Measurements from ENCODE around the gene POU3F3. TPM values are rescaled to one million over a fixed set of nuclear protein-coding genes. Genes with fewer than 3 reads are reported as not detected.

Gene POU3F3
- polyA plus RNA-seq, 3 donors: not detected

DNA sequence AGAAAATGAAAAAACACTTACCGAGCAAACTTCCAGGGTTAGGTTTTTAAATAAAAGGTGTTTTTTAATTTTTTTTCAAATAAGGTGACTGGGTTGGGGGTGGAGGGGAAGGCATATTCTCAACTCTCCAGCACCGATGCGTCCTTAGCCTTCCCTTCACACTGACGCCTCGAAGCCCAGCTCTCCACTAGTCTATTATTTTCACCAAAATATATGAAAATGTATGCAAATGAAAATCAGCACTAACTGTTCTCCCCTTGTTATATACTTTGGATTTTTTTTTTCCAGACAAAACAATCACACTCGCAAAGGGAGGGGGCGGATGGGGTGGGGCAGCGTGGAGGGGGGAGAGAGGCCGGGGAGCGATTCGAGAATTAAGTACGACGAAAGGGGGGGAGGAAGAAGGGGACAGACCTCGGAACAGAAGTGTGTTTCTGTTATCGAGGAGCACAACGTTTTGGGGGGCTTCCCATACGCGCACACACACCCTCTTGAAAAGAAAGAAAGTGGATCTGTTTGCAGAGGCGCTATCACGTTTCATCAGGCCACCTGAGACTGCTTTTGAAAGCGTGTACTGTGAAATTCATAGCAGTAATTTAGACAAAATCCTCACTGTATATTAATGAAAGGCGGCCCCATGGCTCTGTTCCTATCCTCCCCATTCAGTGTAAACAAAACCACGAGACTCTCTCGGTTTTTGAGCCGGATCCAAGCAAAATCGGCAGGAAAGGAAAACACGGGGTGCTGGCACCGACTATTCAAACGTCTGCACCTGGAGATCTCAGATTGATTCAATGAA, 2.4 kb upstream of the POU3F3 start:
- Mint-ChIP-seq H3K36me3 (peaks cover 18 to 25% of the 10 kb centered on the region in 2 donors), H3K9me3 (peaks cover 0 to 28% (median 20%) of the 10 kb centered on the region in 7 donors), H3K4me3 (peak overlapping the region; percentile 91 to 98), H3K27me3 (ENCODE audit: low read depth in 3 of 3) (peaks cover 83 to 93% (median 89%) of the 10 kb centered on the region in 3 donors), H3K27ac (no peak overlapping the region), H3K4me1 (peaks cover 49% of the 10 kb centered on the region)
- no peak overlapping the region for H3K27ac ChIP-seq (ENCODE audit: low read depth in 1 of 2, low read length in 2 of 2)
- H3K79me2 ChIP-seq (ENCODE audit: insufficient read depth, low read length): no peaks in the 10 kb centered on the region
- no peak for DNase-seq
- 0% methylated on average over 7 of the region's 29 CpGs for WGBS (ENCODE audit: insufficient coverage)
- H3K4me2 ChIP-seq (replicated peaks; ENCODE audit: extremely low read depth, low read length, poor library complexity, severe bottlenecking): no peak overlapping the region
- H3K27me3 ChIP-seq (ENCODE audit: control insufficient read depth in 2 of 2, insufficient read depth in 2 of 2, low read length in 2 of 2): peaks cover 74 to 83% of the 10 kb centered on the region in 2 donors
- H3K36me3 ChIP-seq (replicated peaks in 1 of 2; ENCODE audit: control insufficient read depth in 1 of 2, insufficient read depth in 2 of 2, low read length in 2 of 2): no peaks in the 10 kb centered on the region
- H3K4me1 ChIP-seq (ENCODE audit: control insufficient read depth in 1 of 2, insufficient read depth in 2 of 2, low read length in 2 of 2): peaks cover 28 to 41% of the 10 kb centered on the region in 2 donors
- H3K9me3 ChIP-seq (replicated peaks in 1 of 2; ENCODE audit: control insufficient read depth in 1 of 2, insufficient read depth in 1 of 2, low read length in 2 of 2): peaks cover 0 to 30% of the 10 kb centered on the region in 2 donors
- TF ChIP-seq, protein P1, sequence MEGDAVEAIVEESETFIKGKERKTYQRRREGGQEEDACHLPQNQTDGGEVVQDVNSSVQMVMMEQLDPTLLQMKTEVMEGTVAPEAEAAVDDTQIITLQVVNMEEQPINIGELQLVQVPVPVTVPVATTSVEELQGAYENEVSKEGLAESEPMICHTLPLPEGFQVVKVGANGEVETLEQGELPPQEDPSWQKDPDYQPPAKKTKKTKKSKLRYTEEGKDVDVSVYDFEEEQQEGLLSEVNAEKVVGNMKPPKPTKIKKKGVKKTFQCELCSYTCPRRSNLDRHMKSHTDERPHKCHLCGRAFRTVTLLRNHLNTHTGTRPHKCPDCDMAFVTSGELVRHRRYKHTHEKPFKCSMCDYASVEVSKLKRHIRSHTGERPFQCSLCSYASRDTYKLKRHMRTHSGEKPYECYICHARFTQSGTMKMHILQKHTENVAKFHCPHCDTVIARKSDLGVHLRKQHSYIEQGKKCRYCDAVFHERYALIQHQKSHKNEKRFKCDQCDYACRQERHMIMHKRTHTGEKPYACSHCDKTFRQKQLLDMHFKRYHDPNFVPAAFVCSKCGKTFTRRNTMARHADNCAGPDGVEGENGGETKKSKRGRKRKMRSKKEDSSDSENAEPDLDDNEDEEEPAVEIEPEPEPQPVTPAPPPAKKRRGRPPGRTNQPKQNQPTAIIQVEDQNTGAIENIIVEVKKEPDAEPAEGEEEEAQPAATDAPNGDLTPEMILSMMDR (IDR thresholded peaks at IDR 0.05): no peak
- intact Hi-C loops (cut with micrococcal nuclease): no loop called here
- no peak overlapping the region for H3K9ac ChIP-seq (ENCODE audit: insufficient read depth, low read length, poor library complexity, severe bottlenecking)
- H2AFZ ChIP-seq (ENCODE audit: insufficient read depth, low read depth, low read length, poor library complexity, severe bottlenecking): peak overlapping the region; percentile 67
- H4K20me1 ChIP-seq (ENCODE audit: insufficient read depth, low read length): no peaks in the 10 kb centered on the region
- H3K4me3 ChIP-seq (replicated peaks in 1 of 3; ENCODE audit: low read depth in 2 of 3, low read length in 3 of 3): peak overlapping the region in 1 of 3 experiments; percentile 77

DNA sequence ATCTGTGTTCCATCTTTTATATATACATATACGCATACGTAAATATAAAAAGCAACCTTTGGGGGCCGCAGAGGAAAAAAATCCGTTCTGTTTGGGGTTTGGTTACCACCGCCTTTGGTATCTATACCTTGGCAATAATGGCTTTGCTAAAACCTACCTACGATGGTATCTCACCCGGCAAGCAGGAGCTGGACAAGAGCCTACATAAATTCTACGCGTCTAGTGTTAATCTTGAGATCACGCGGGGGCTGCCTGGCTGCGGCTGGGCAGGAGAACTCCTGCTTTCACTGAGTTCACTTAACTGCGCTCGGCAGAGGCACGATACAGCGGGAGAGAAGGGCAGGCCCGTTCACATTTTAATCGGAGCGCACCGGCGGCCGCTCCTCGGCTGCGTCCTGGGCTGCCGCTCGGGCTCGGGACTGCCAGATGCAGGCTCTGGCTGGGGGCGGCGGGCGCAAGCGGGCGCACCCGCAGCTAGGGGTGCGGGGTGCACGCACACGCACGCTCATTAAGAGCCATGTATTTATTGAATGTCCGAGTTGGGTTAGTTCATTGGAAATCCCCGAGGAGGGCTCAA, 1.7 kb upstream of the POU3F3 start:
- Histone ChIP-seq H2AFZ (ENCODE audit: insufficient read depth, low read depth, low read length, poor library complexity, severe bottlenecking) (peak overlapping the region; percentile 67), H3K36me3 (replicated peaks in 1 of 2; ENCODE audit: control insufficient read depth in 1 of 2, insufficient read depth in 2 of 2, low read length in 2 of 2) (no peaks in the 10 kb centered on the region), H3K4me1 (ENCODE audit: control insufficient read depth in 1 of 2, insufficient read depth in 2 of 2, low read length in 2 of 2) (peaks cover 33 to 46% of the 10 kb centered on the region in 2 donors), H3K4me2 (replicated peaks; ENCODE audit: extremely low read depth, low read length, poor library complexity, severe bottlenecking) (peak overlapping the region; percentile 92), H3K9me3 (replicated peaks in 1 of 2; ENCODE audit: control insufficient read depth in 1 of 2, insufficient read depth in 1 of 2, low read length in 2 of 2) (peaks cover 0 to 25% of the 10 kb centered on the region in 2 donors), H3K27me3 (ENCODE audit: control insufficient read depth in 2 of 2, insufficient read depth in 2 of 2, low read length in 2 of 2) (peaks cover 72 to 83% of the 10 kb centered on the region in 2 donors), H3K4me3 (replicated peaks in 1 of 3; ENCODE audit: low read depth in 2 of 3, low read length in 3 of 3) (peak overlapping the region; percentile 25 to 77 (median 32)), H3K79me2 (ENCODE audit: insufficient read depth, low read length) (no peaks in the 10 kb centered on the region), H3K27ac (ENCODE audit: low read depth in 1 of 2, low read length in 2 of 2) (no peak overlapping the region), H4K20me1 (ENCODE audit: insufficient read depth, low read length) (no peaks in the 10 kb centered on the region), H3K9ac (ENCODE audit: insufficient read depth, low read length, poor library complexity, severe bottlenecking) (no peak overlapping the region)
- peak in 2 of 3 donors; percentile 27 to 40 for DNase-seq
- Mint-ChIP-seq H3K4me3 (peak overlapping the region; percentile 91 to 98), H3K4me1 (peaks cover 55% of the 10 kb centered on the region), H3K9me3 (peaks cover 0 to 32% (median 23%) of the 10 kb centered on the region in 7 donors), H3K36me3 (peaks cover 18 to 27% of the 10 kb centered on the region in 2 donors), H3K27me3 (ENCODE audit: low read depth in 3 of 3) (peaks cover 83 to 92% (median 88%) of the 10 kb centered on the region in 3 donors), H3K27ac (peak overlapping the region in 1 of 7 donors; percentile 48)
- WGBS (ENCODE audit: insufficient coverage): under 1% methylated on average over 35 of the region's 39 CpGs
- intact Hi-C loops (cut with micrococcal nuclease): no loop called here
- TF ChIP-seq, protein P1 (IDR thresholded peaks at IDR 0.05): no peak
